Occipital lobe (tissue), 2 donors: Measurements from ENCODE around the gene MGAM2. TPM values are rescaled to one million over a fixed set of nuclear protein-coding genes. Genes with fewer than 3 reads are reported as not detected.

Experiments used
- DNase-seq: peaks from one replicate; lab custom pipeline; 2025; lab: John Stamatoyannopoulos, UW
- total RNA-seq: library from RNA; depleted of rRNA; stranded (reverse); fragments of >200 nt; gene quantifications from one replicate; pipeline ENCODE4 v1.2.3, GENCODE V29; 2014

Gene MGAM2
- total RNA-seq, 1 donor from 2014 or later: not detected

DNA sequence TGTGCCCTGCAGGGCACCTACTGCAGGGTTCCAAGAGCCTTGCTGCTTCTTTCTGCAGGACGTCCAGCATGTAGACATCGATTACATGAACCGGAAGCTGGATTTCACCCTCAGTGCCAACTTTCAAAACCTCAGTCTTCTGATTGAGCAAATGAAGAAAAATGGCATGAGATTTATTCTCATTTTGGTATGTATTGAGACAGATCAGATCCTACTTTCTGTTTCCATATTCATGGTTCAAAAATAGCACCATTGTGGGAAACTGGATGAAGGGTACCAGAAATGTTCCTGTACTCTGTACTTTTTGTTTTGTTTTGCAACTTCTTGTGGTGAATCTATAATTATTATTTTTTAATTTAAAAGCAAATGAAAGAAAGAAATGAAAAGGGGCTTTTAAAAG is 64.1 kb downstream of the MGAM2 start:
- no peak for DNase-seq

- no peak for DNase-seq
These were observed 65.4 kb downstream of the MGAM2 start for GRCh38 chr7:142176901-142177300.

- no peak for DNase-seq
These were observed 66.4 kb downstream of the MGAM2 start for GRCh38 chr7:142177869-142178268.

- no peak for DNase-seq
These were observed 68.9 kb downstream of the MGAM2 start for GRCh38 chr7:142180426-142180825.

- DNase-seq: no peak
These were observed 69.7 kb downstream of the MGAM2 start for GRCh38 chr7:142181211-142181610.

- DNase-seq: no peak
These were observed 70.4 kb downstream of the MGAM2 start for GRCh38 chr7:142181966-142182365.

- DNase-seq: no peak
These were observed 73.6 kb downstream of the MGAM2 start for GRCh38 chr7:142185069-142185468.

DNA sequence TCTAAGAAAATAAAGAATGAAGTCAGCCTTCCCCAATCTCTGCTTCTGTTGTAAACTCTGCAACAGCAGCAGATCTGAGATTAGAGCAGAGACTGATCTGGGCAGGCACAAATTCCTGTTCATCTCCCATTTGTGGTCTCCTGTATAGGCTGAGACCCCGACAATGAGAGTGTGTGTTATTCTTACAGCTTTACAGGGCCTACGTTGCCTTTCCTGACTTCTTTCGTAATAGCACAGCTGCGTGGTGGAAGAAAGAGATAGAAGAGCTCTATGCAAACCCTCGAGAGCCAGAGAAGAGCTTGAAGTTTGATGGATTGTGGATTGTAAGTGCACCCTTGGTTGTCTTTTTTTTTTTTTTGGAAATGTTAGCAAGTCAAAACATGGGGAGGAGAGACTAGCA is 74.3 kb downstream of the MGAM2 start:
- no peak for DNase-seq

DNA sequence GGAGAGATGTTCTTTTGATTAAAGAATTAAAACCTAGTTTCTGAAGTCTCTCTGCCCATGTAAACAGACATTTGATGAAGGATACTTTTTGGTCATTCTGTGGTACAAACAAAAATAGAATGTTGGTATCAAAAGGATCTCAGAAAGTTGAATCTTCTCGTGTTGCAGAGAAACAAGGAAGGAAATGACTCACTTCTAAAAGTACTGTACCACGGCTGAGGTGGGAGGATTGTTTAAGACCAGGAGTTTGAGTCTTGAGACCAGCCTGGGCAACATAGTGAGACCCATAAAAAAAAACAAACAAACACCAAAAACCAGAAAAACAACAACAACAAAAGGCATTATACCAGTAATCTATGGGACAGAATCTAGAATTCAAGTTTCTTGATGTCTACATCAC is 76.6 kb downstream of the MGAM2 start:
- DNase-seq: no peak

GRCh38 chr7:142188846-142189245 is 77.3 kb downstream of the MGAM2 start:
- DNase-seq: no peak

DNA sequence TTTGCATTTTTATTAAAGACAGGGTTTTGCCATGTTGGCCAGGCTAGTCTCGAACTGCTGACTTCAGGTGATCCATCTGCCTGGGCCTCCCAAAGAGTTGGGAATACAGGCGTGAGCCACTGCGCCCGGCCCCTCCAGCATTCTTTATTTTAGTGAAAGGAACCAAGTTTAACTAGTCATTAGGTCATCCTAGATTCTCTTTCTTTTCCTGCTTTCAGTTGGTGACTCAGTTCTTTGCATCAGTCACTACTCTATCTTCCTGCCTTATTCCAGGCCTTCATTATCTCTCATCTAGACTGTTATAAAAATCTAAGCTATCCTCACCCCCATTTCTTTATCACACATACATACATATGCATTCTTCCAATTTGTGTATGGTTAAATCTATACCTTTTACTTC is 82.7 kb downstream of the MGAM2 start:
- DNase-seq: no peak

DNA sequence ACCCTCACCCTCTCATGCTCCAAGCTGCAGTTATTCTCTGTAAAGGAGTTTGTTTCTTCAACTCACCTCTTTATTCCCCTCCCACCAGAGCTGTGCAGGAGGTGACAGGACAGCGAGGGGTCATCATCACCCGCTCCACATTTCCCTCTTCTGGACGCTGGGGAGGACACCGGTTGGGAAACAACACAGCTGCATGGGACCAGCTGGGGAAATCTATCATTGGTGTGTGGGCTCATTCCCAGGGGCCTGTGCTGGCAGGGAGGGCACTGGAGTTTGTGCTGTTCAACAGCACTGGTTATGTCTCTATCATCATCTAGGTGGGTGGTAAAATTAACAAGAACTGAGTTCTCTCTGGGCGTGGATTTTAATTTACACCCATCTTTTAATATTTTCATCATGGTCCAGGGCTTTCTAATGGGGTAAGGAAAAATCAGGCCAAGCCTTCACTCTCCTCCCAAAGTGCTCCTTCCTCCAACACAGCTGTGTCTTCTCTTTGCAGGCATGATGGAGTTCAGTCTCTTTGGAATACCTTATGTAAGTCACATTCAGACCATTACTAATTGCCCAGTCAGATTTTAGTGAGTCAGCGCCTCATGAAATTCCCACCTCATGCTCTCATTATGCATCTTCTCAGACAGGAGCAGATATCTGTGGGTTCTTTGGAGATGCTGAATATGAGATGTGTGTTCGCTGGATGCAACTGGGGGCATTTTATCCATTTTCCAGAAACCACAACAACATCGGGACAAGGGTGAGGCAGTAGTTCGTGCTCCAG is 84.7 kb downstream of the MGAM2 start:
- no peak for DNase-seq

GRCh38 chr7:142200206-142200605 is 88.7 kb downstream of the MGAM2 start:
- no peak for DNase-seq

DNA sequence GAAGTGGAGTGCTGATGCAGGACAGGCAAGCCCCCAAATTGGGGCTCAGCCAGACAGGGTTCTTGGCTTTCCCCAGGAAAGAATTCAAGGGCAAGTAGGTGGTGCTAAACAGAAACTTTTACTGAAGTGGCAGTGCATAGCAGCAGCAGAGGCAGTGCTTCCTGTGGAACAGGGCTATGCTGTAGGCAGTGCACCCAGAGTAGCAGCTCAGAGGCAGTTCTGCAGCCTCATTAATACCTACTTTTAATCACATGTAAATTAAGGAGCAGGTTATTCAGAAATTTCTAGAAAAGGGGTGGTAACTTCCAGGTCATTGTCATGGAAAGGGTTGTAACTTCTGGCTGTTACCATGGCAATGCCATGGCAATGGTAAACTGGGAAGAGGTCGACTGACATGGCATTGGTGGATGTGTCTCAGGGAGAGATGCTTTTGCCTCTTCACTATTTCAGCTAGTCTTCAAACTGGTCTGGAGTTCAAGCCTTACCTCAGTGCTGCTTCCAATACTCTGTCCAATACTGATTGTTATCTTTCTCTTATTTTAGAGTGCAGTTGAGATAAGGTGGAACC is 117.1 kb downstream of the MGAM2 start:
- DNase-seq: no peak

GRCh38 chr7:142231716-142232115 is 120.2 kb downstream of the MGAM2 start:
- DNase-seq: no peak

- no peak for DNase-seq
These were observed 129.0 kb downstream of the MGAM2 start for GRCh38 chr7:142240546-142240945.

DNA sequence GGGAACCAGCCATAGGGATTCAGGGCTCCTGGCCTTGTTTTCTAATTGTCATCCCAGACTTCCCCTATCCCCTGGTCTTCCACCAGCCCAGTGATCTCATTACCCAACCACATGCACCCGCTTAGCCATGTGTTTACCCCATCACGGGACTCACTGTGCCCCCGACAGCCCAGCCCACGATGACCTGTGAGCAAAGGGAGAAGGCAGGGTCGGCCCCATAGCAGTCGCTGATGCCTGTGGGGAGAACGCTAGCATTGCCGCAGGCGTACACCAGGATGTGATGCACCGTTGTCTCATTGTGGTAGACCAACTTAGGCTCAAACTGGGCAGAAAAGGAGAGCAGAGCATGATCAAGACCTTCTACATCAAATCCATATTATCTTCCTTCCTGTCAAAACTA is 132.3 kb downstream of the MGAM2 start:
- DNase-seq: no peak

- DNase-seq: no peak
These were observed 136.9 kb downstream of the MGAM2 start for GRCh38 chr7:142248166-142249160.

DNA sequence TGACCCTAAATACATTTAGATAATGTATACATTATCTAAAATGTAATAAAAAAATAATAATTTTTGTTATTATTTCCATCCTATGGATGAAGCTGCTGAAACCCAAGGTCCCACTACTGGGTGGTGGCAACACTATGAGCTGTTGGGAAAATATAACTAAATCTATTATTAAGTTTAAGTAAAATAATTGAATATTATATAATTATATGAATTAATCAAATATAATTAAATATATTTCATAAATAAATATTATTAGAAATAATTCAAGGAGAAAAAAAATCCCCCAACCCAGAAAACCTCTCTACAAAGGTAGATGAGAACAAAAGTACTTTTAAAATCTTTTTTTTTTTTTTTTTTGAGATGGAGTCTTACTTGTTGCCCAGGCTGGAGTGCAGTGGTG is 138.4 kb downstream of the MGAM2 start:
- DNase-seq: no peak

- DNase-seq: no peak
These were observed 139.2 kb downstream of the MGAM2 start for GRCh38 chr7:142250705-142251104.

DNA sequence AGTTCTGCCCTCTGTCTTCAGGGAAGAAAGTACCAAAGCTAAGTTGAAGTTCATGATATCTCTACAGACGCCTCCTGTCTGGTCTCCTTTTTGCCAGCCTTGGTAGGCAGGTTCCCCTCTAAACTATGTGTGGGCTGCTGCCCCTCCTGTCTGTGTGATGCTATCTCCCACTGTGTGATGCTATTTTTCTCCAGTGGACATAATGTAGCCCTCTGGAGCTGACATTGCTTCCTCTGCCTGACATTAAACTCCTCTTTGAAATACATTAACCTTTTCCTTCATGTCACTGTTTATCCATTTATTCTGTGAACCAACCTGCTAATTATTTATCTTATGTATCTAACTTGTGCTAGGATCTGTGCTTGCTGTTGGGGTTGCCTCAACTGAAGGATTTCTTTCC is 146.4 kb downstream of the MGAM2 start, which contains the start of gene PRSS58:
Gene PRSS58 (minus strand): TSS at position 101 of the 400 bp plus-strand sequence. CDS start 351 bp downstream, outside the sequence.
- no peak for DNase-seq
